Tibial nerve (tissue), 4 donors: ENCODE data around the gene PAK1. TPM values are rescaled to one million over a fixed set of nuclear protein-coding genes. Genes with fewer than 3 reads are reported as not detected.

Source experiments
- DNase-seq, 2 donors: peaks; one replicate each; pipeline ENCODE4 v3.0.0-alpha.2; 2019; ENCODE audit warnings: low spot score in 2 of 2
- H3K27ac ChIP-seq, 4 donors: fragments of 200-600 bp; sonication (generic) in 3 of 4; one replicate each; pipeline ENCODE4 v1.5.1; 2017 to 2019; ENCODE audit warnings: mild to moderate bottlenecking in 1 of 4
- H3K27me3 ChIP-seq, 2 donors: fragments of 200-600 bp; sonication (generic) in 1 of 2; one replicate each; pipeline versions ENCODE4 v1.5.1 to v1.6.0; 2017 to 2019
- H3K36me3 ChIP-seq, 3 donors: fragments of 200-600 bp; sonication (generic); one replicate each; pipeline ENCODE4 v1.5.1; 2018 to 2019
- H3K4me1 ChIP-seq, 4 donors: fragments of 200-600 bp; sonication (generic) in 3 of 4; one replicate each; pipeline ENCODE4 v1.5.1; 2017 to 2019
- H3K4me3 ChIP-seq, 4 donors: fragments of 200-600 bp; sonication (generic) in 3 of 4; one replicate each; pipeline ENCODE4 v1.5.1; 2017 to 2019; ENCODE audit warnings: mild to moderate bottlenecking in 1 of 4, moderate library complexity in 1 of 4
- H3K9me3 ChIP-seq, 4 donors: fragments of 200-600 bp; sonication (generic) in 3 of 4; one replicate each; pipeline ENCODE4 v1.5.1; 2017 to 2019
- CTCF ChIP-seq, 5 experiments: fragments of 200-600 bp in 3 of 5; fragments of 450-650 bp in 2 of 5; sonication (generic) in 3 of 5; IDR thresholded peaks; one replicate each; pipeline ENCODE4 v1.5.1; 2016 to 2019; ENCODE audit warnings: antibody characterized with exemption in 5 of 5, mild to moderate bottlenecking in 3 of 5, moderate library complexity in 2 of 5
- EP300 ChIP-seq, 2 donors: sonication (generic); formaldehyde crosslinking; IDR thresholded peaks; one replicate each; pipeline ENCODE4 v1.6.1; 2017; ENCODE audit warnings: antibody characterized with exemption in 2 of 2, mild to moderate bottlenecking in 1 of 2
- POLR2A ChIP-seq, 2 donors: fragments of 450-650 bp; IDR thresholded peaks; one replicate each; pipeline ENCODE4 v1.6.1; 2017; ENCODE audit warnings: antibody characterized with exemption in 2 of 2, mild to moderate bottlenecking in 2 of 2, moderate library complexity in 2 of 2
- WGBS, 2 donors: methylation state at CpG; one replicate each; pipeline ENCODE4 v1.1.5; 2018; 5-methylcytosine and 5-hydroxymethylcytosine counted together
- total RNA-seq, 4 donors: library from RNA; depleted of rRNA; stranded (reverse); fragments of >200 nt; gene quantifications; one replicate each; pipeline ENCODE4 v1.1.0, GENCODE V29; 2016

PAK1 gene
- total RNA-seq, 4 donors from 2014 or later, result 13.9 to 28.5 (median 25.4) TPM

DNA sequence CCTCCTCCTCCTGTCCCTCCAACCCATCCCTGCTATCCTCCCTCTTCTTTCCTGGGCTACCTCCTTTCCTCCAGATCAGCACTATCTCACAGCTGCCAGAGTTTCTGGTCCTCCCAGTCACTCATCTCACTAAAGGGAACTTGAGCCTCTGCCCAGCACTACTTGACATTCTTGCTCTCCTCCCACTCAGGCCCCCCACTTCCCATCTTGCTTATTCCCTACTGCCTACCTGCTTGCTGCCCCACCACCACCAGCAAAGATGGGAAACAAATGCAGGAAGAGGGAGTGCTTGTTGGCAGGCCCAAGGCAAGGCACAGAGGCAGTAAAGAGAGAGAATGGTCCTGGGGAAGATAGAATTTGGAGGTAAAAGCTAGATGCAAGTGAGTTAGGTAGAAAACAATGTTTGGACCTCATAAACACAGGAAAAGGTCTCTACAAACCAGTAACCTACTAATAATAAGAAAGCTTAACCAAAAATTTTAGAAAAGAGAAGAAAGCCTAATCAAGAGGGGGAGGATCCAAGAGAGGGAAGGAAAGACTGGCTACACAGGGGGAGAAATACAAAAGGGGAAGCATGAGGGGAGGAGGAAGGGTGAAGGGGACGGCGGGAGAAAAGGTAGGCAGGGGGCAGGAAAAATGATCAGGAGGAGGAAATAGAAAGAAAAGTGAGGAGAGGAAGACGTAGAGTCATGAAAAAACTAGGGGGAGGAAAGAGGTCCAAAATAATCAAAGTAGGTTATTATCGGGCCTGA, 63.6 kb downstream of the PAK1 start:
- H3K27ac ChIP-seq, result no peak overlapping the region
- peaks cover 0 to 23% (median 8%) of the 10 kb centered on the region in 4 donors for H3K4me1 ChIP-seq
- WGBS, 2 donors, result 72 to 76% methylated on average over 4 of the region's 4 CpGs
- TF ChIP-seq EP300 (IDR thresholded peaks at IDR 0.05), result no peak
- TF ChIP-seq CTCF (IDR thresholded peaks at IDR 0.05), result no peak
- no peak for TF ChIP-seq POLR2A (IDR thresholded peaks at IDR 0.05)
- H3K4me3 ChIP-seq, result no peak overlapping the region
- H3K9me3 ChIP-seq, result no peaks in the 10 kb centered on the region
- H3K36me3 ChIP-seq, result no peaks in the 10 kb centered on the region
- no peaks in the 10 kb centered on the region for H3K27me3 ChIP-seq
- DNase-seq, result no peak

- no peaks in the 10 kb centered on the region for H3K9me3 ChIP-seq
- H3K27me3 ChIP-seq, result no peaks in the 10 kb centered on the region
- DNase-seq, result no peak
- H3K36me3 ChIP-seq, result no peaks in the 10 kb centered on the region
- TF ChIP-seq EP300 (IDR thresholded peaks at IDR 0.05), result no peak
- no peak for TF ChIP-seq CTCF (IDR thresholded peaks at IDR 0.05)
- TF ChIP-seq POLR2A (IDR thresholded peaks at IDR 0.05), result no peak
- 97 to 100% methylated on average over 1 of the region's 1 CpG for WGBS, 2 donors
- H3K4me1 ChIP-seq, result peaks cover 0 to 23% (median 8%) of the 10 kb centered on the region in 4 donors
- H3K4me3 ChIP-seq, result no peak overlapping the region
- H3K27ac ChIP-seq, result no peak overlapping the region
Observed at GRCh38 chr11:77409046-77409445, 64.8 kb downstream of the PAK1 start.

DNA sequence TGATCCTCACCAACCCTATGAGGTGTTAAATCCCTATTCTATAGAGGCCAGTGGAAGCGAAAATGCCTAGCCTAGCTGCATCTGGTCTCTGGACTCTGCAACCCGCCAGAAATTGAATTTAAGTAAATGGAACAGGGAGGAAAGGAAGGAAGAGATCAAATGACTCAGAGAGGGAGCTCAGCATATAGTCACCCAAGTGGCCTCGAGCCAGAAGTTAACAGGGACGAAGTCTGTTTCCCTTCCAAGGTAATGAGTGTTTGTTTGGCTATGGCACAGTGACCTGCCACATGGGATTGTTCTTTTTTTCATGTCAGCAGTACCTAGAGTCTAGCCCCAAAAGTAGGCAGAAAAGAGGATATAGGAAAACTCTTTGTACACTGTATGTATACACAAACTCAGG, 66.3 kb downstream of the PAK1 start:
- 35 to 54% methylated on average over 4 of the region's 4 CpGs for WGBS, 2 donors
- no peaks in the 10 kb centered on the region for H3K9me3 ChIP-seq
- no peak for TF ChIP-seq CTCF (IDR thresholded peaks at IDR 0.05)
- no peak for TF ChIP-seq EP300 (IDR thresholded peaks at IDR 0.05)
- no peak for TF ChIP-seq POLR2A (IDR thresholded peaks at IDR 0.05)
- H3K36me3 ChIP-seq, result no peaks in the 10 kb centered on the region
- no peak overlapping the region for H3K4me3 ChIP-seq
- no peak for DNase-seq
- H3K27me3 ChIP-seq, result no peaks in the 10 kb centered on the region
- H3K27ac ChIP-seq, result no peak overlapping the region
- peaks cover 0 to 23% (median 8%) of the 10 kb centered on the region in 4 donors for H3K4me1 ChIP-seq

- H3K4me1 ChIP-seq, result peaks cover 0 to 15% (median 6%) of the 10 kb centered on the region in 4 donors
- WGBS, 2 donors, result 79 to 80% methylated on average over 3 of the region's 3 CpGs
- DNase-seq, result no peak
Observed at GRCh38 chr11:77406396-77406795, 67.5 kb downstream of the PAK1 start.

More at GRCh38 chr11:77406396-77406795, 67.5 kb downstream of the PAK1 start:
- H3K36me3 ChIP-seq, result no peaks in the 10 kb centered on the region
- H3K4me3 ChIP-seq, result no peak overlapping the region
- no peaks in the 10 kb centered on the region for H3K27me3 ChIP-seq
- no peak for TF ChIP-seq EP300 (IDR thresholded peaks at IDR 0.05)
- TF ChIP-seq CTCF (IDR thresholded peaks at IDR 0.05), result no peak
- no peak for TF ChIP-seq POLR2A (IDR thresholded peaks at IDR 0.05)
- H3K27ac ChIP-seq, result no peak overlapping the region
- H3K9me3 ChIP-seq, result no peaks in the 10 kb centered on the region
